PC-3 (cell line): ENCODE measurements around the gene ZNF576.

Experiments used
- EZH2 ChIP-seq: fragments of 300-600 bp; sonication (generic); IDR thresholded peaks from one replicate; pipeline ENCODE4 v1.6.1; 2017; ENCODE audit warnings: antibody characterized with exemption, mild to moderate bottlenecking, low read length; ENCODE audit not compliant: unreplicated experiment
- TF ChIP-seq, protein P1 (sequence below): fragments of 300-600 bp; sonication (generic); conservative IDR thresholded peaks from 2 replicates; pipeline ENCODE4 v1.5.1; 2017; ENCODE audit warnings: antibody characterized with exemption, low read depth, mild to moderate bottlenecking, low read length

DNA sequence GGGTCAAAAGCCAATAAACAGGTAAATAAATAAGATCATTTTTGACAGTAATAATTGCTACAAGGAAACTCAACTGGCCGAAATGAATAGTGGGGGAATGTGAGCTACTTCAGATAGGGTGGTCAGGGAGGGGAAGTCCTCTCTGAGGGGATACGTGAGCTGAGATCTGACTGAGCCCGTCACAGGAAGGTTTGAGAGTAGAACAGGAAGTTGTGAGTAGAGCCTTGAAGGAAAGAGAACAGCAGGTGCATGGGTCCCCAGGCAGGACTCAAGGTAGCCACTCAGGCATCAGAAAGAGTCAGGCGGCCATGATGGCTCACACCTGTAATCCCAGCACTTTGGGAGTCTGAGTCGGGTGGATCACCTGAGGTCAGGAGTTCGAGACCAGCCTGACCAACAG lies 6.7 kb upstream of the ZNF576 start:
- TF ChIP-seq, protein P1, sequence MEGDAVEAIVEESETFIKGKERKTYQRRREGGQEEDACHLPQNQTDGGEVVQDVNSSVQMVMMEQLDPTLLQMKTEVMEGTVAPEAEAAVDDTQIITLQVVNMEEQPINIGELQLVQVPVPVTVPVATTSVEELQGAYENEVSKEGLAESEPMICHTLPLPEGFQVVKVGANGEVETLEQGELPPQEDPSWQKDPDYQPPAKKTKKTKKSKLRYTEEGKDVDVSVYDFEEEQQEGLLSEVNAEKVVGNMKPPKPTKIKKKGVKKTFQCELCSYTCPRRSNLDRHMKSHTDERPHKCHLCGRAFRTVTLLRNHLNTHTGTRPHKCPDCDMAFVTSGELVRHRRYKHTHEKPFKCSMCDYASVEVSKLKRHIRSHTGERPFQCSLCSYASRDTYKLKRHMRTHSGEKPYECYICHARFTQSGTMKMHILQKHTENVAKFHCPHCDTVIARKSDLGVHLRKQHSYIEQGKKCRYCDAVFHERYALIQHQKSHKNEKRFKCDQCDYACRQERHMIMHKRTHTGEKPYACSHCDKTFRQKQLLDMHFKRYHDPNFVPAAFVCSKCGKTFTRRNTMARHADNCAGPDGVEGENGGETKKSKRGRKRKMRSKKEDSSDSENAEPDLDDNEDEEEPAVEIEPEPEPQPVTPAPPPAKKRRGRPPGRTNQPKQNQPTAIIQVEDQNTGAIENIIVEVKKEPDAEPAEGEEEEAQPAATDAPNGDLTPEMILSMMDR = no peak
- no peak for TF ChIP-seq EZH2
